AG04449 (cell line): ENCODE measurements around the gene RXFP3.

Source experiments
- CTCF ChIA-PET: fragments of 350-600 bp; formaldehyde crosslinking; extraction: SDS; loops from one replicate; lab custom pipeline; 2021; ENCODE audit warnings: antibody characterized with exemption; lab: Yijun Ruan, JAX
- POLR2A ChIA-PET: fragments of 400-600, 350-600 bp; formaldehyde crosslinking; extraction: SDS; loops from one replicate; lab custom pipeline; 2020; ENCODE audit warnings: antibody characterized with exemption, inconsistent platforms; lab: Yijun Ruan, JAX
- DNase-seq: peaks from one replicate; pipeline ENCODE4 v3.0.0-alpha.2; 2010; ENCODE audit warnings: low read depth, low spot score
- H3K4me3 ChIP-seq: 2 replicates; pipeline ENCODE4 v1.5.1; 2011; ENCODE audit warnings: low read depth, mild to moderate bottlenecking, control low read depth, low read length
- CTCF ChIP-seq: IDR thresholded peaks from one replicate; pipeline ENCODE4 v1.5.1; 2011; ENCODE audit warnings: mild to moderate bottlenecking, moderate library complexity, low read length, control low read depth, inconsistent platforms; ENCODE audit not compliant: insufficient read depth; ENCODE audit errors: missing control alignments

RXFP3 gene

GRCh38 chr5:33937707-33938506 lies 1.7 kb downstream of the RXFP3 start:
- POLR2A ChIA-PET = interaction anchor here (1.6 kb wide), 1 partner anchor 213 kb away, joined by 5 read pairs; no protein-coding TSS in a partner anchor
- H3K4me3 ChIP-seq = no peak overlapping the region
- TF ChIP-seq CTCF = no peak
- DNase-seq = no peak
- CTCF ChIA-PET = interaction anchor here (3.7 to 4.8 kb wide), 2 partner anchors 26 to 468 kb away, joined by 21 to 39 read pairs; no protein-coding TSS in a partner anchor

GRCh38 chr5:33938507-33938796 lies 2.3 kb downstream of the RXFP3 start:
- no peak for TF ChIP-seq CTCF
- ChIA-PET POLR2A (no interaction called here), CTCF (no interaction called here)
- H3K4me3 ChIP-seq = no peak overlapping the region
- DNase-seq = no peak

- no peak for TF ChIP-seq CTCF
- POLR2A ChIA-PET = no interaction called here
- no peak overlapping the region for H3K4me3 ChIP-seq
- CTCF ChIA-PET = interaction anchor here (1.3 kb wide), 1 partner anchor 15 kb away, joined by 3 read pairs; no protein-coding TSS in a partner anchor
- DNase-seq = no peak
These were observed 2.7 kb downstream of the RXFP3 start for GRCh38 chr5:33938881-33939280.

GRCh38 chr5:33939556-33940262 lies 3.5 kb downstream of the RXFP3 start:
- DNase-seq = no peak
- no peak for TF ChIP-seq CTCF
- CTCF ChIA-PET = interaction anchor here (1.0 to 1.3 kb wide), 2 partner anchors 16 to 30 kb away, joined by 3 to 5 read pairs; no protein-coding TSS in a partner anchor
- POLR2A ChIA-PET = no interaction called here
- no peak overlapping the region for H3K4me3 ChIP-seq

GRCh38 chr5:33941090-33941489 lies 4.9 kb downstream of the RXFP3 start:
- no peak overlapping the region for H3K4me3 ChIP-seq
- DNase-seq = no peak
- ChIA-PET CTCF (interaction anchor here (0.9 to 1.9 kb wide), 3 partner anchors 9 to 56 kb away, joined by 3 to 5 read pairs (median 3); no protein-coding TSS in a partner anchor), POLR2A (no interaction called here)
- no peak for TF ChIP-seq CTCF
